HEK293 (cell line): ENCODE measurements around the gene PIM1.

ENCODE experiments used
- CTCF ChIA-PET: fragments of 350-600 bp; formaldehyde crosslinking; extraction: SDS; loops from one replicate; lab custom pipeline; 2021; ENCODE audit warnings: antibody characterized with exemption; lab: Yijun Ruan, JAX
- POLR2A ChIA-PET: fragments of 300-600 bp; formaldehyde crosslinking; extraction: SDS; loops from one replicate; lab custom pipeline; 2020; ENCODE audit warnings: antibody characterized with exemption, inconsistent platforms; lab: Yijun Ruan, JAX
- H3K27ac ChIP-seq: fragments of 200-500 bp; sonication (Bioruptor generic); 2 replicates; pipeline ENCODE4 v1.5.1; 2014; ENCODE audit warnings: low read depth, low read length, control low read depth, inconsistent platforms; ENCODE audit errors: extremely low read depth
- H3K36me3 ChIP-seq, 2 experiments: fragments of 200-500 bp in 1 of 2; sonication (Bioruptor generic) in 1 of 2; 1 replicate in 1 of 2; 2 replicates in 1 of 2; pipeline ENCODE4 v1.5.1; 2014 to 2017; ENCODE audit warnings: inconsistent platforms in 2 of 2, low read length in 2 of 2; ENCODE audit not compliant: control insufficient read depth in 2 of 2, insufficient read depth in 1 of 2
- H3K4me1 ChIP-seq: fragments of 200-500 bp; sonication (Bioruptor generic); 2 replicates; pipeline ENCODE4 v1.5.1; 2014; ENCODE audit warnings: mild to moderate bottlenecking, low read length, inconsistent platforms; ENCODE audit not compliant: control insufficient read depth, insufficient read depth
- H3K4me3 ChIP-seq: 2 replicates; pipeline ENCODE4 v1.5.1; 2011; ENCODE audit warnings: low read depth, mild to moderate bottlenecking, control low read depth, low read length, moderate library complexity
- H3K9me3 ChIP-seq: fragments of 200-500 bp; sonication (Bioruptor generic); 2 replicates; pipeline ENCODE4 v1.5.1; 2014; ENCODE audit warnings: low read depth, low read length, inconsistent platforms; ENCODE audit not compliant: control insufficient read depth, insufficient read depth
- AEBP2 ChIP-seq: fragments of 450-650 bp; formaldehyde crosslinking; IDR thresholded peaks from 2 replicates; pipeline ENCODE4 v1.5.1; 2016; ENCODE audit warnings: missing biosample characterization, missing genetic modification characterization, borderline replicate concordance
- GLIS1 ChIP-seq: fragments of 450-650 bp; formaldehyde crosslinking; IDR thresholded peaks from 2 replicates; pipeline ENCODE4 v1.5.1; 2016; ENCODE audit warnings: missing biosample characterization, missing genetic modification characterization
- GLIS2 ChIP-seq: fragments of 450-650 bp; formaldehyde crosslinking; IDR thresholded peaks from 2 replicates; pipeline ENCODE4 v1.5.1; 2016; ENCODE audit warnings: missing biosample characterization, missing genetic modification characterization
- ZBTB44 ChIP-seq: fragments of 450-650 bp; IDR thresholded peaks from 2 replicates; pipeline ENCODE4 v1.5.1; 2018; ENCODE audit warnings: missing biosample characterization, mild to moderate bottlenecking, missing genetic modification characterization
- ZFP69B ChIP-seq: fragments of 450-650 bp; formaldehyde crosslinking; IDR thresholded peaks from 2 replicates; pipeline ENCODE4 v1.5.1; 2016; ENCODE audit warnings: missing biosample characterization, missing genetic modification characterization
- ZNF174 ChIP-seq: fragments of 450-650 bp; formaldehyde crosslinking; IDR thresholded peaks from 2 replicates; pipeline ENCODE4 v1.5.0; 2017; ENCODE audit warnings: missing biosample characterization, mild to moderate bottlenecking, missing genetic modification characterization
- ZNF266 ChIP-seq: fragments of 450-650 bp; formaldehyde crosslinking; IDR thresholded peaks from 2 replicates; pipeline ENCODE4 v1.5.1; 2016; ENCODE audit warnings: missing biosample characterization, missing genetic modification characterization, low read depth
- ZNF561 ChIP-seq: fragments of 450-650 bp; IDR thresholded peaks from 2 replicates; pipeline ENCODE4 v1.5.1; 2018; ENCODE audit warnings: missing biosample characterization, missing genetic modification characterization, borderline replicate concordance
- ZNF692 ChIP-seq: fragments of 450-650 bp; formaldehyde crosslinking; IDR thresholded peaks from 2 replicates; pipeline ENCODE4 v1.5.1; 2016; ENCODE audit warnings: missing biosample characterization, missing genetic modification characterization
- ZNF768 ChIP-seq: fragments of 450-650 bp; formaldehyde crosslinking; IDR thresholded peaks from 2 replicates; pipeline ENCODE4 v1.5.1; 2018; ENCODE audit warnings: missing biosample characterization, mild to moderate bottlenecking, missing genetic modification characterization
- ZSCAN5A ChIP-seq: fragments of 450-650 bp; formaldehyde crosslinking; IDR thresholded peaks from 2 replicates; pipeline ENCODE4 v1.5.1; 2016; ENCODE audit warnings: missing biosample characterization, missing genetic modification characterization

PIM1 gene

GRCh38 chr6:37174196-37174514 is 4.2 kb downstream of the PIM1 start (continued):
- TF ChIP-seq ZNF768 (tag by site-specific recombination) = no peak
- TF ChIP-seq GLIS1 = no peak
- TF ChIP-seq ZNF561 (tag by site-specific recombination) = no peak
- TF ChIP-seq ZNF266 = no peak
- no peak for TF ChIP-seq ZNF174 (tag by site-specific recombination)
- no peak for TF ChIP-seq GLIS2 (tag by site-specific recombination)
- no peak for TF ChIP-seq ZBTB44
- TF ChIP-seq ZSCAN5A = no peak

- Histone ChIP-seq H3K36me3 (peaks cover 6 to 40% of the 10 kb centered on the region in 2 experiments; a peak in 1 of 3 replicates), H3K4me1 (no peaks in the 10 kb centered on the region), H3K27ac (no peak overlapping the region)
Measured at GRCh38 chr6:37174515-37175331, 4.8 kb downstream of the PIM1 start.

More at GRCh38 chr6:37174515-37175331, 4.8 kb downstream of the PIM1 start:
- POLR2A ChIA-PET = interaction anchor here (1.2 to 2.1 kb wide), 3 partner anchors 46 to 154 kb away, joined by 3 to 7 read pairs (median 4); no protein-coding TSS in a partner anchor
- Histone ChIP-seq H3K9me3 (no peaks in the 10 kb centered on the region), H3K4me3 (no peak overlapping the region)
- TF ChIP-seq ZNF692 (tag by site-specific recombination) = peak; percentile 55; the same call in 1 of the 2 replicates
- TF ChIP-seq AEBP2 = no peak
- 0 out of 2 replicates have a peak, but pooled peaks have one; percentile 45 for TF ChIP-seq ZFP69B (tag by site-specific recombination)
- CTCF ChIA-PET = interaction anchor here (1.0 to 18.8 kb wide), 5 partner anchors 33 to 409 kb away, joined by 3 to 401 read pairs (median 11); no protein-coding TSS in a partner anchor
